IMR-90 (cell line): ENCODE data around the gene SSR1. TPM values are rescaled to one million over a fixed set of nuclear protein-coding genes. Genes with fewer than 3 reads are reported as not detected.

Experiments used
- ATAC-seq: fragments of 200-7000 bp; cut with Tn5 transposase; 2 replicates; pipeline ENCODE4 v1.9.1; 2020; ENCODE audit warnings: low read depth, mild to moderate bottlenecking, moderate library complexity
- BruUV-seq: library from RNA; stranded (reverse); fragments of 400-500 nt; replicated peaks from 2 replicates; lab custom pipeline; 2021; lab: Mats Ljungman, UMichigan
- CTCF ChIA-PET: fragments of 300-600 bp; formaldehyde crosslinking; extraction: SDS; loops from one replicate; lab custom pipeline; 2021; ENCODE audit warnings: antibody characterized with exemption; lab: Yijun Ruan, JAX
- POLR2A ChIA-PET: fragments of 300-600 bp; sonication (Branson Sonifier 250); formaldehyde crosslinking; loops from one replicate; lab custom pipeline; 2022; ENCODE audit warnings: antibody characterized with exemption; ENCODE audit not compliant: unreplicated experiment; lab: Charles Lee
- DNase-seq: peaks from one replicate; pipeline ENCODE4 v3.0.0; 2013
- H2AFZ ChIP-seq: replicated peaks from 2 replicates; pipeline ENCODE3; 2013; ENCODE audit warnings: low read length, mild to moderate bottlenecking; ENCODE audit not compliant: poor library complexity
- H2AK5ac ChIP-seq: 2 replicates; pipeline ENCODE4 v1.6.1; 2013; ENCODE audit warnings: low read depth, low read length, inconsistent platforms
- H2AK9ac ChIP-seq: replicated peaks from 2 replicates; pipeline ENCODE3; 2013; ENCODE audit warnings: mild to moderate bottlenecking, low read depth, low read length, moderate library complexity; ENCODE audit not compliant: poor library complexity
- H2BK120ac ChIP-seq: 2 replicates; pipeline ENCODE4 v1.6.1; 2013; ENCODE audit warnings: low read depth, low read length, inconsistent platforms
- H2BK15ac ChIP-seq: 3 replicates; pipeline ENCODE4 v1.6.1; 2013; ENCODE audit warnings: low read depth, low read length, inconsistent platforms
- H2BK20ac ChIP-seq: 2 replicates; pipeline ENCODE4 v1.6.1; 2013; ENCODE audit warnings: low read depth, mild to moderate bottlenecking, inconsistent platforms, low read length, moderate library complexity
- H2BK5ac ChIP-seq: 2 replicates; pipeline ENCODE4 v1.6.1; 2013; ENCODE audit warnings: mild to moderate bottlenecking, low read depth, low read length, inconsistent platforms; ENCODE audit not compliant: poor library complexity, severe bottlenecking
- H3K14ac ChIP-seq: replicated peaks from 2 replicates; pipeline ENCODE4 v1.6.1; 2013; ENCODE audit warnings: low read depth, low read length, inconsistent platforms
- H3K18ac ChIP-seq: 2 replicates; pipeline ENCODE4 v1.6.1; 2013; ENCODE audit warnings: low read depth, low read length, control low read depth
- H3K23ac ChIP-seq: 2 replicates; pipeline ENCODE4 v1.6.1; 2013; ENCODE audit warnings: low read depth, low read length, inconsistent platforms
- H3K27ac ChIP-seq: 2 replicates; pipeline ENCODE4 v1.5.1; 2013; ENCODE audit warnings: mild to moderate bottlenecking, control low read depth, low read length; ENCODE audit not compliant: insufficient read depth
- H3K27me3 ChIP-seq: 2 replicates; pipeline ENCODE4 v1.6.1; 2013; ENCODE audit warnings: low read length; ENCODE audit not compliant: control insufficient read depth, insufficient read depth
- H3K36me3 ChIP-seq: 2 replicates; pipeline ENCODE4 v1.6.1; 2013; ENCODE audit warnings: low read length, mixed read lengths; ENCODE audit not compliant: control insufficient read depth, insufficient read depth
- H3K4ac ChIP-seq: 2 replicates; pipeline ENCODE4 v1.6.1; 2013; ENCODE audit warnings: low read depth, low read length, inconsistent platforms
- H3K4me1 ChIP-seq: 2 replicates; pipeline ENCODE4 v1.6.1; 2013; ENCODE audit warnings: low read length, mixed read lengths; ENCODE audit not compliant: control insufficient read depth, insufficient read depth
- H3K4me2 ChIP-seq: 2 replicates; pipeline ENCODE4 v1.6.1; 2013; ENCODE audit warnings: low read depth, mild to moderate bottlenecking, control low read depth, low read length, moderate library complexity
- H3K4me3 ChIP-seq: 2 replicates; pipeline ENCODE4 v1.5.1; 2013; ENCODE audit warnings: low read depth, mild to moderate bottlenecking, control low read depth, low read length, moderate library complexity; ENCODE audit not compliant: insufficient read depth
- H3K56ac ChIP-seq: 2 replicates; pipeline ENCODE4 v1.6.1; 2013; ENCODE audit warnings: low read length, inconsistent platforms; ENCODE audit not compliant: insufficient read depth; ENCODE audit errors: extremely low read depth
- H3K79me1 ChIP-seq, 2 experiments: 2 replicates each; pipeline ENCODE4 v1.6.1; 2013; ENCODE audit warnings: low read length in 2 of 2, inconsistent platforms in 1 of 2, low read depth in 1 of 2
- H3K9ac ChIP-seq: 2 replicates; pipeline ENCODE4 v1.6.1; 2013; ENCODE audit warnings: low read depth, low read length, control low read depth
- H3K9me1 ChIP-seq: 2 replicates; pipeline ENCODE4 v1.6.1; 2013; ENCODE audit warnings: low read length, inconsistent platforms; ENCODE audit not compliant: insufficient read depth
- H3K9me3 ChIP-seq: 2 replicates; pipeline ENCODE4 v1.6.1; 2013; ENCODE audit warnings: low read length; ENCODE audit not compliant: control insufficient read depth, insufficient read depth
- H4K20me1 ChIP-seq: 2 replicates; pipeline ENCODE4 v1.6.1; 2013; ENCODE audit warnings: low read length, inconsistent platforms; ENCODE audit not compliant: insufficient read depth
- H4K5ac ChIP-seq: 2 replicates; pipeline ENCODE4 v1.6.1; 2013; ENCODE audit warnings: mild to moderate bottlenecking, low read depth, low read length, control low read depth
- H4K8ac ChIP-seq, 2 experiments: 2 replicates each; pipeline ENCODE4 v1.6.1; 2013; ENCODE audit warnings: low read depth in 2 of 2, low read length in 2 of 2, control low read depth in 1 of 2, inconsistent platforms in 1 of 2
- H4K91ac ChIP-seq: 2 replicates; pipeline ENCODE4 v1.6.1; 2013; ENCODE audit warnings: low read depth, low read length, inconsistent platforms; ENCODE audit not compliant: insufficient read depth
- BHLHE40 ChIP-seq: fragments of 150-350 bp; IDR thresholded peaks from 2 replicates; pipeline ENCODE4 v1.6.1; 2016; ENCODE audit warnings: mild to moderate bottlenecking, low read depth, low read length
- CHD1 ChIP-seq: IDR thresholded peaks from 2 replicates; pipeline ENCODE4 v1.6.1; 2012; ENCODE audit warnings: low read depth, low read length, improper control_type of control experiment
- MAFK ChIP-seq: IDR thresholded peaks from 2 replicates; pipeline ENCODE4 v1.6.1; 2012; ENCODE audit warnings: low read depth, low read length, improper control_type of control experiment
- MAZ ChIP-seq: IDR thresholded peaks from 2 replicates; pipeline ENCODE4 v1.6.1; 2012; ENCODE audit warnings: low read depth, mild to moderate bottlenecking, low read length, improper control_type of control experiment, moderate library complexity, borderline replicate concordance
- MXI1 ChIP-seq: IDR thresholded peaks from 2 replicates; pipeline ENCODE4 v1.6.1; 2012; ENCODE audit warnings: low read depth, mild to moderate bottlenecking, low read length, moderate library complexity, borderline replicate concordance
- NFE2L2 ChIP-seq: fragments of 150-350 bp; IDR thresholded peaks from 2 replicates; pipeline ENCODE4 v1.6.1; 2016; ENCODE audit warnings: low read depth, mild to moderate bottlenecking, low read length
- POLR2A ChIP-seq: IDR thresholded peaks from 2 replicates; pipeline ENCODE4 v1.6.1; 2012; ENCODE audit warnings: mild to moderate bottlenecking, low read depth, low read length
- SMC3 ChIP-seq: fragments of 150-350 bp; IDR thresholded peaks from 2 replicates; pipeline ENCODE4 v1.6.1; 2016; ENCODE audit warnings: low read depth, mild to moderate bottlenecking, antibody characterized with exemption, low read length, moderate library complexity
- WGBS, 2 experiments: methylation state at CpG; one replicate each; pipeline versions ENCODE4 v1.1.5 to v1.1.7; 2013; ENCODE audit warnings: missing lambda C conversion rate in 2 of 2; ENCODE audit not compliant: insufficient read length in 1 of 2; ENCODE audit errors: extremely low coverage in 2 of 2; 5-methylcytosine and 5-hydroxymethylcytosine counted together
- dilution Hi-C: fragments of 300-500 bp; cut with HindIII; formaldehyde crosslinking; loops from one replicate; pipeline ENCODE4 v1.14.3; 2018; ENCODE audit warnings: low sequenced_read_pairs; ENCODE audit not compliant: unreplicated experiment
- in situ Hi-C: fragments of 300-500 bp; cut with MboI; formaldehyde crosslinking; loops from 3 replicates; pipeline ENCODE4 v1.14.3; 2019; ENCODE audit warnings: low sequenced_read_pairs, inconsistent platforms, mixed read lengths
- intact Hi-C: fragments of 100-400 bp; cut with micrococcal nuclease; formaldehyde crosslinking; loops from 2 replicates; pipeline ENCODE4 v1.10.0; 2022
- polyA plus RNA-seq, 3 experiments: library from polyadenylated mRNA; depleted of rRNA; stranded (reverse); fragments of >200 nt; gene quantifications; 2 replicates each; pipeline ENCODE4 v1.2.3, GENCODE V29; 2012; ENCODE audit warnings: low replicate concordance in 1 of 3
- total RNA-seq: library from RNA; depleted of rRNA; stranded (reverse); fragments of >200 nt; gene quantifications from 2 replicates; pipeline ENCODE4 v1.2.3, GENCODE V29; 2012
- TF ChIP-seq, protein P1 (sequence below): conservative IDR thresholded peaks from 2 replicates; pipeline ENCODE4 v1.5.1; 2012; ENCODE audit warnings: mild to moderate bottlenecking, low read depth, low read length, improper control_type of control experiment
- TF ChIP-seq, protein P2 (sequence below): fragments of 150-350 bp; IDR thresholded peaks from 2 replicates; pipeline ENCODE4 v1.6.1; 2017; ENCODE audit warnings: mild to moderate bottlenecking, antibody characterized with exemption, low read length, low read depth
- TF ChIP-seq, protein P3 (sequence below): fragments of 150-350 bp; IDR thresholded peaks from 2 replicates; pipeline ENCODE4 v1.6.1; 2016; ENCODE audit warnings: low read depth, mild to moderate bottlenecking, low read length, moderate library complexity, borderline replicate concordance

The SSR1 gene
- total and polyA plus RNA-seq, 2 of the 4 experiments (the other 2 are of a cell fraction): 110 to 120 TPM

DNA sequence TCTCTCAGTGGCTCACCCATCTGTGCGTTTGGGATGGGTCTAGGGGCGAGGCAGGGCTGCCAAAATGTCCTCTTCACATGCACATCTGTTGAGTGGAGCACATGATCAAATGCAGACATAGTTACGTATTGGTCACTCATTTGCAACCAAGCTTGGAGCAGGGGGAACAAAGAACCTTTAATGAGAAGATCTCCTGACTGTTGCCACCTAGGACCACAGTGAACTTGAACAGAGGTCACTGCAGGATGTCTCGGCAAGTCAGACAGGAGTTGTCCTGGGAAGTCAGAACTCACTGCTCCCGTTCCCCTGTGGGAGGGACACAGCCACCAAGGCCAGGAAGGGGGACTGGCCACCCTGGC lies 73.4 kb downstream of the SSR1 start:
- in situ Hi-C loops: no loop called here
- Histone ChIP-seq H4K8ac (no peak overlapping the region), H3K14ac (no peak overlapping the region), H4K91ac (no peak overlapping the region), H2BK15ac (no peak overlapping the region), H3K4ac (no peak overlapping the region), H3K4me1 (peaks cover 13% of the 10 kb centered on the region), H3K27me3 (no peaks in the 10 kb centered on the region), H3K36me3 (peaks cover 21% of the 10 kb centered on the region), H2BK120ac (no peak overlapping the region), H3K18ac (no peak overlapping the region), H3K79me1 (peaks cover 24 to 78% of the 10 kb centered on the region in 2 experiments), H2AK9ac (no peak overlapping the region), H2BK5ac (no peak overlapping the region), H4K5ac (no peak overlapping the region), H3K9me1 (peaks cover 16% of the 10 kb centered on the region), H3K56ac (no peak overlapping the region), H3K4me3 (no peak overlapping the region), H3K4me2 (no peak overlapping the region), H3K9ac (no peak overlapping the region), H2BK20ac (no peak overlapping the region), H2AFZ (no peak overlapping the region), H3K27ac (no peak overlapping the region), H4K20me1 (peaks cover 43% of the 10 kb centered on the region), H3K23ac (no peak overlapping the region), H3K9me3 (no peaks in the 10 kb centered on the region), H2AK5ac (no peak overlapping the region)
- dilution Hi-C loops: no loop called here
- WGBS, 2 experiments: no CpG with 5 or more reads among the region's 5 CpGs
- no peak for DNase-seq
- POLR2A ChIA-PET: no interaction called here
- TF ChIP-seq, protein P1, sequence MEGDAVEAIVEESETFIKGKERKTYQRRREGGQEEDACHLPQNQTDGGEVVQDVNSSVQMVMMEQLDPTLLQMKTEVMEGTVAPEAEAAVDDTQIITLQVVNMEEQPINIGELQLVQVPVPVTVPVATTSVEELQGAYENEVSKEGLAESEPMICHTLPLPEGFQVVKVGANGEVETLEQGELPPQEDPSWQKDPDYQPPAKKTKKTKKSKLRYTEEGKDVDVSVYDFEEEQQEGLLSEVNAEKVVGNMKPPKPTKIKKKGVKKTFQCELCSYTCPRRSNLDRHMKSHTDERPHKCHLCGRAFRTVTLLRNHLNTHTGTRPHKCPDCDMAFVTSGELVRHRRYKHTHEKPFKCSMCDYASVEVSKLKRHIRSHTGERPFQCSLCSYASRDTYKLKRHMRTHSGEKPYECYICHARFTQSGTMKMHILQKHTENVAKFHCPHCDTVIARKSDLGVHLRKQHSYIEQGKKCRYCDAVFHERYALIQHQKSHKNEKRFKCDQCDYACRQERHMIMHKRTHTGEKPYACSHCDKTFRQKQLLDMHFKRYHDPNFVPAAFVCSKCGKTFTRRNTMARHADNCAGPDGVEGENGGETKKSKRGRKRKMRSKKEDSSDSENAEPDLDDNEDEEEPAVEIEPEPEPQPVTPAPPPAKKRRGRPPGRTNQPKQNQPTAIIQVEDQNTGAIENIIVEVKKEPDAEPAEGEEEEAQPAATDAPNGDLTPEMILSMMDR: no peak
- no peak for TF ChIP-seq SMC3
- TF ChIP-seq, protein P2, sequence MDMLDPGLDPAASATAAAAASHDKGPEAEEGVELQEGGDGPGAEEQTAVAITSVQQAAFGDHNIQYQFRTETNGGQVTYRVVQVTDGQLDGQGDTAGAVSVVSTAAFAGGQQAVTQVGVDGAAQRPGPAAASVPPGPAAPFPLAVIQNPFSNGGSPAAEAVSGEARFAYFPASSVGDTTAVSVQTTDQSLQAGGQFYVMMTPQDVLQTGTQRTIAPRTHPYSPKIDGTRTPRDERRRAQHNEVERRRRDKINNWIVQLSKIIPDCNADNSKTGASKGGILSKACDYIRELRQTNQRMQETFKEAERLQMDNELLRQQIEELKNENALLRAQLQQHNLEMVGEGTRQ: no peak
- no peak for TF ChIP-seq CHD1
- TF ChIP-seq POLR2A: no peak
- no peak for TF ChIP-seq MAZ
- TF ChIP-seq, protein P3, sequence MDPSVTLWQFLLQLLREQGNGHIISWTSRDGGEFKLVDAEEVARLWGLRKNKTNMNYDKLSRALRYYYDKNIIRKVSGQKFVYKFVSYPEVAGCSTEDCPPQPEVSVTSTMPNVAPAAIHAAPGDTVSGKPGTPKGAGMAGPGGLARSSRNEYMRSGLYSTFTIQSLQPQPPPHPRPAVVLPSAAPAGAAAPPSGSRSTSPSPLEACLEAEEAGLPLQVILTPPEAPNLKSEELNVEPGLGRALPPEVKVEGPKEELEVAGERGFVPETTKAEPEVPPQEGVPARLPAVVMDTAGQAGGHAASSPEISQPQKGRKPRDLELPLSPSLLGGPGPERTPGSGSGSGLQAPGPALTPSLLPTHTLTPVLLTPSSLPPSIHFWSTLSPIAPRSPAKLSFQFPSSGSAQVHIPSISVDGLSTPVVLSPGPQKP: no peak
- TF ChIP-seq BHLHE40: no peak
- no peak for TF ChIP-seq NFE2L2
- TF ChIP-seq MXI1: no peak
- TF ChIP-seq MAFK: no peak
- no peak for ATAC-seq
- CTCF ChIA-PET: interaction anchor here (0.5 to 0.8 kb wide), 2 partner anchors 69 to 108 kb away, joined by 3 to 4 read pairs; no protein-coding TSS in a partner anchor
- intact Hi-C loops: no loop called here
- no TSS peak for BruUV-seq
